GM12801 (cell line): Measurements from ENCODE around the gene LRRC18.

ENCODE experiments used
- TF ChIP-seq, protein P1 (sequence below): IDR thresholded peaks from one replicate; pipeline ENCODE4 v1.5.1; 2011; ENCODE audit warnings: control low read depth; ENCODE audit not compliant: insufficient read length; ENCODE audit errors: extremely low read depth

Gene LRRC18

DNA sequence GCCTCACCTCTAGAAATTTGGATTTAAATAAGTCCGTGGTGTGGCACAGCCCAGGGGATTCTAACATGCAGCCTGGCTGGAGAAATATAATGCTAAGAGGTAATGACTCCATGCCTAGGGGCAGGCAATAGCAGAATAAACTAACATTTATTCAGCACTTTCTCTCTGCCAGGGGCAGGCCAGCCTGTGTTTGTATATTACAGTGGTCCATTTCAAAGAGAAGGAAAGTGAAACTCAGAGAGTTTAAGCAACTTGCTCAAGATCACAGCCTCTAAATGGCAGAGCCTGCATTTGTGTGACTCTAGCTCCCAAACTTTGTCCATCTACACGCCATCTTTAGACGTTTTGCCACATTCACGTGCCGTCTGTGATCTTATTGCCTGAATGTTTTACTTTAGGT, 6.7 kb upstream of the LRRC18 start:
- TF ChIP-seq, protein P1, sequence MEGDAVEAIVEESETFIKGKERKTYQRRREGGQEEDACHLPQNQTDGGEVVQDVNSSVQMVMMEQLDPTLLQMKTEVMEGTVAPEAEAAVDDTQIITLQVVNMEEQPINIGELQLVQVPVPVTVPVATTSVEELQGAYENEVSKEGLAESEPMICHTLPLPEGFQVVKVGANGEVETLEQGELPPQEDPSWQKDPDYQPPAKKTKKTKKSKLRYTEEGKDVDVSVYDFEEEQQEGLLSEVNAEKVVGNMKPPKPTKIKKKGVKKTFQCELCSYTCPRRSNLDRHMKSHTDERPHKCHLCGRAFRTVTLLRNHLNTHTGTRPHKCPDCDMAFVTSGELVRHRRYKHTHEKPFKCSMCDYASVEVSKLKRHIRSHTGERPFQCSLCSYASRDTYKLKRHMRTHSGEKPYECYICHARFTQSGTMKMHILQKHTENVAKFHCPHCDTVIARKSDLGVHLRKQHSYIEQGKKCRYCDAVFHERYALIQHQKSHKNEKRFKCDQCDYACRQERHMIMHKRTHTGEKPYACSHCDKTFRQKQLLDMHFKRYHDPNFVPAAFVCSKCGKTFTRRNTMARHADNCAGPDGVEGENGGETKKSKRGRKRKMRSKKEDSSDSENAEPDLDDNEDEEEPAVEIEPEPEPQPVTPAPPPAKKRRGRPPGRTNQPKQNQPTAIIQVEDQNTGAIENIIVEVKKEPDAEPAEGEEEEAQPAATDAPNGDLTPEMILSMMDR: no peak

DNA sequence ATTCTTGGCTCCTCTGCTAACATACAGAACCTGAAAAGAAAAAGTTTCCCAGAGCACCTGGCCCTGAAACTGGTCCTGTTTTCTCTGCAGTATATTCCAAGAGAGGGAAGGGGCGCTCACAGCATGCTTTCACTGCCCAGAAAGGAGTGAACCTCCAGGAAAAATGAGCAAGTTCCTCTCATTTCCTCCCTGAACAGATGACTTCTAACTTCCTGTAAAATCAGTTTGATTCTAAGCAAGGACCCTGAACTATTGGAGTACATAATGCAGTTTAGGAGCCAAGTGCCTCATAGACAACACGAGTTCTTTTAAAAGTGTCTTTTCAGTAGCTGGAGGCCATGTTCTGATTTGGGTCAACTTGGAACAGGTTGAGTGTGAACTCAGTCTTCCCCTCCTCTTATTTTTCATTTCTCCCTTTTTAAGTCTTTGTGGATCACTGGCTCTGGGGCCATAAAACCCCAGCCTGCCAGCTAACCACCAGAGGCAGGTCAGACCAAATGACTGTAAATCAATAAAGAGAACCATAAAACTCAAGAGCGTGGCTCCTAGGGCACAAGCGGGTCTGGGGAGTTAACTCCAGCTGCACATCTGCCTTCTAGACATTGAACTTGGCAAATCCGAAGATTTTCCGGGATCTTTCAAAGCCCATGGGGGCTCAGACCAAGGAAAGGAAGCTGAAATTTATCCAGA, 5.9 kb upstream of the LRRC18 start:
- TF ChIP-seq, protein P1: no peak

DNA sequence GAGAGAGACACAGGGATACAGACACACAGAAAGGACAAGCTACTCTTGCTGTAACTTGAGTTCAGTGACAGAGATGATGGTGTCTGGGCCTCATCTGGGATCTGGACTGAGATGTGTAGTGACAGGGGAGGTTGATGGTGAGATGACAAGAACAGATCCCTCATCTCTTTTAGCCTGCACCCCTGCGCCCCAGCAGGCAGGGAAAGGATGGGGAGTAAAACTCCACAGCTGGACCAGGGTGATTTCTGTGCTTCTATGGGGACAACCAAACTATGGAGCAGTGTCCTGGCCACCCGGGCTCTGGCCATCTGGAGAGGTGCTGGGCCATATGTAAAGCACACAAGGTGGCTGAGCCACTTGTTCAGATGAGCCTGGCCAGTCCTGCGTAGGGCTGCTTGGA, 4.5 kb upstream of the LRRC18 start:
- TF ChIP-seq, protein P1: no peak

DNA sequence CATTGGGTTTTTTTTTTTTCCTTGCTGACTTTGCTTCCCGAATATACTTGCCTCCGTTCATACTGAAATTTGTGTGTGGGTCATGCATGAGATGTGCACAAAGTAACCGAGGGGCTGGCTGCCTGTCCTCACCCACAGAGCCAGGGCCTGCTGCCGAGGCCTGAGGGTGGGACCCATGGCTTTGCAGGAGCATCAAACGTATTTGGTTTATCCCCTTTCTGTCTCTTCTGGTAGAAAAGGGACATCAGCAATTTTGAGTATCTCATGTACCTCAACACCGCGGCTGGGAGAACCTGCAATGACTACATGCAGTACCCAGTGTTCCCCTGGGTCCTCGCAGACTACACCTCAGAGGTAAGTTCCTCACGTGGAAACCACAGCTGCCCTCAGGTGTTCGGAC, 3.5 kb upstream of the LRRC18 start:
- TF ChIP-seq, protein P1: no peak

DNA sequence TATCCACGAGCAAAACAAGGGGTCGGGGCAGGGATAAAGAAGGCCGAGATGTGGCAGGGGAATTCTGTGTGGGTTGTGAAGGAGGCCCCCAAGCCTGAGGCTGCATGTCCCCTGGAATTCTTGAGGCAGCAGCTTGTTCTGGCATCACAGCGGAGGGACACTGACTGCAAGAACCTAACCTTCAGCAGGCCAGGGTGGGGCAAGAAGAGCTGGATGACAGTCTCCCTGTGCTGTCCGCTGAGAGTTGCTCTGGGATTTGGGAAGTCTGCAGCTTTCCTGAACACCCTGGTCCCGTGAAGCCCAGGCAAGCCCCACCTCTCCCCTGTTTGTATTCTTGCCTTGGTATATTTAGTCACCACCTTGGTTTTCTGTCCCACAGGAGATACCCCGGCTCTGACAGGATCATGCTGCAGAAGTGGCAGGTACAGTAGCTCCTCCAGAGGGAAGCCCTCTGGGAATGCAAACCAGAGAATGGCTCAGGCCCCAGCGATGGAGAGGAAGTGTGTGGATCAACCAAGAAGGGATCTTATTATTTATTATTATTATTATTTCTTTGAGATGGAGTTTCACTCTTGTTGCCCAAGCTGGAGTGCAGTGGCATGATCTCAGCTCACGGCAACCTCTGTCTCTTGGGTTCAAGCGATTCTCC, 1.9 kb upstream of the LRRC18 start:
- TF ChIP-seq, protein P1: no peak

DNA sequence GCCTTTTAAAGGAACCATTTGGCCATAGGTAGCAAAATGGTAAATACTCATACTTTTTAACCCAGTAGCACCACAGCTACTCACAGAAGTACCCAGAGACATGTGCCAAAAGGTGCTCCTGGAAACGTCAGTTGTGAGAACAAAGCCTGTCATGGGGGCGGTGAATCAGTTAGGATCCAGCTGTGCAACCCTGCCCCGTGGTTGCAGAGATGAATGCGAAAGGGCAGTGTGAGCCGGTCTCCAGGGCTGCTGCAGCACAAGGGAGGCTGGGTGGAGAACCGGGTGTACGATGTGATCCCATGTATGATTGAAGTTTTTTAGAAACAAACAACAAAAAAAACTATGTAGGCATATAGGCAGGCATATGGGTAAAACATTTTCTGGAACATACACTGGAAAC, 1.3 kb upstream of the LRRC18 start:
- TF ChIP-seq, protein P1: no peak

DNA sequence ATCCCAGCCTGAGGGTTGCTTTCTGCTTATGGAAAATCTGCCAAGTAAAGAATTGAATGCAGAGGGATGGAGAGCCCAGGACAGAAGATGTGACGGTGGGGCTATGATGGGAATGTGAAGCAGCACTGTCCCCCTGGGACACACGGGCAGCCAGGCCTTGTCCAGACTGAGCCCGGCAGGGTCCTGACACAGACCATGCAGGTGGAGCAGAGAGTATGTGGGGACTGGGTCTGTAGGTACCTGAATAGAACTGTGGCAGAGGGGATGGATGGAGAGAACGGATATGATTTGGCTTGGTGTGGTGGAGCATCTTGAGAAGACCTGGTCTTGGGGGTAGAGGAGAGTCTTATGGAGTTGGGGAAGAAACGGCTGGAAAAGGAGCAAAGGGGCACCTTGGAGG, 732 bp upstream of the LRRC18 start:
- TF ChIP-seq, protein P1: no peak
